Activated CD4-positive, CD25-positive, alpha-beta regulatory T cell treated with anti-CD3 and anti-CD28 coated beads, Interleukin-2, amount 50 U/mL, for 24 hours (primary cell): ENCODE results near the gene ZBTB48.
"Not testable (repeated sequence)": the region's sequence is repeated elsewhere in the genome, so short reads cannot be mapped to it uniquely, and the experiment has no call there.

Experiments
- ATAC-seq, 2 donors: fragments of 150-1000 bp; cut with Tn5 transposase; one replicate each; pipeline ENCODE4 v1.10.0; 2021; ENCODE audit warnings: mild to moderate bottlenecking in 1 of 2, moderate library complexity in 1 of 2

The ZBTB48 gene

GRCh38 chr1:6579374-6580118, at the start of gene ZBTB48:
ZBTB48 (plus strand) TSS chr1:6579994; CDS start chr1:6580610, 616 bp downstream.
- ATAC-seq, result peak; percentile 99

GRCh38 chr1:6530504-6531160, 49.2 kb upstream of the ZBTB48 start:
- ATAC-seq, result no peak

GRCh38 chr1:6531996-6532395, 47.8 kb upstream of the ZBTB48 start:
- no peak for ATAC-seq

GRCh38 chr1:6534248-6534822, 45.5 kb upstream of the ZBTB48 start:
- no peak for ATAC-seq

GRCh38 chr1:6535214-6535613, 44.6 kb upstream of the ZBTB48 start:
- ATAC-seq, result no peak

GRCh38 chr1:6536291-6536690, 43.5 kb upstream of the ZBTB48 start:
- ATAC-seq, result no peak

GRCh38 chr1:6538956-6539355, 40.8 kb upstream of the ZBTB48 start:
- ATAC-seq, result no peak

GRCh38 chr1:6544831-6545230, 35.0 kb upstream of the ZBTB48 start:
- peak; percentile 90 to 92 for ATAC-seq

GRCh38 chr1:6545276-6546112, 34.3 kb upstream of the ZBTB48 start:
- ATAC-seq, result peak; percentile 27 to 42

GRCh38 chr1:6546326-6546725, 33.5 kb upstream of the ZBTB48 start:
- ATAC-seq, result no peak

- no peak for ATAC-seq
These were observed 32.5 kb upstream of the ZBTB48 start for GRCh38 chr1:6547301-6547700.

GRCh38 chr1:6554031-6554906, 25.5 kb upstream of the ZBTB48 start, which contains the start of gene NOL9:
NOL9 (minus strand) TSS chr1:6554513; CDS start chr1:6554502, 11 bp downstream.
- peak; percentile 98 for ATAC-seq

- ATAC-seq, result no peak
These were observed 24.7 kb upstream of the ZBTB48 start, which contains the start of gene TAS1R1 for GRCh38 chr1:6554907-6555778. TAS1R1 (plus strand) TSS chr1:6555307; CDS start chr1:6555374, 67 bp downstream.

- ATAC-seq, result no peak
These were observed 22.2 kb upstream of the ZBTB48 start for GRCh38 chr1:6557597-6557996.

GRCh38 chr1:6559161-6559560, 20.6 kb upstream of the ZBTB48 start:
- not testable (repeated sequence) for ATAC-seq

- no peak for ATAC-seq
These were observed 19.5 kb upstream of the ZBTB48 start for GRCh38 chr1:6560267-6560666.

GRCh38 chr1:6569033-6569432, 10.8 kb upstream of the ZBTB48 start:
- ATAC-seq, result no peak

GRCh38 chr1:6570100-6570499, 9.7 kb upstream of the ZBTB48 start:
- no peak for ATAC-seq

GRCh38 chr1:6570987-6571386, 8.8 kb upstream of the ZBTB48 start:
- no peak for ATAC-seq

- ATAC-seq, result no peak
These were observed 7.0 kb upstream of the ZBTB48 start for GRCh38 chr1:6572653-6573383.
